GM21528 (cell line): ENCODE measurements around the gene HAUS5.
"Not testable (repeated sequence)": the region's sequence is repeated elsewhere in the genome, so short reads cannot be mapped to it uniquely, and the experiment has no call there.

Experiments
- ATAC-seq: cut with Tn5 transposase; IDR thresholded peaks from one replicate; pipeline ENCODE4 v1.9.1; 2021; ENCODE audit warnings: mild to moderate bottlenecking, moderate library complexity; ENCODE audit not compliant: unreplicated experiment, low FRiP score

The HAUS5 gene

GRCh38 chr19:35612559-35613321 lies at the start of gene HAUS5:
HAUS5 (plus strand) TSS chr19:35612735; CDS start chr19:35612795, 60 bp downstream.
- peak; percentile 72 for ATAC-seq

- ATAC-seq, result no peak
Measured at GRCh38 chr19:35562776-35563175, 49.8 kb upstream of the HAUS5 start.

GRCh38 chr19:35563207-35563829 lies 49.2 kb upstream of the HAUS5 start, which contains the start of gene ATP4A:
ATP4A (minus strand) TSS chr19:35563658; CDS start chr19:35563629, 29 bp downstream.
- ATAC-seq, result no peak

- ATAC-seq, result no peak
Measured at GRCh38 chr19:35565016-35565856, 47.3 kb upstream of the HAUS5 start.

- no peak for ATAC-seq
Measured at GRCh38 chr19:35566738-35567137, 45.8 kb upstream of the HAUS5 start.

- ATAC-seq, result no peak
Measured at GRCh38 chr19:35569281-35569781, 43.2 kb upstream of the HAUS5 start.

- ATAC-seq, result no peak
Measured at GRCh38 chr19:35571406-35571965, 41.0 kb upstream of the HAUS5 start.

GRCh38 chr19:35577918-35578317 lies 34.6 kb upstream of the HAUS5 start:
- no peak for ATAC-seq

- ATAC-seq, result no peak
Measured at GRCh38 chr19:35578707-35579106, 33.8 kb upstream of the HAUS5 start.

- no peak for ATAC-seq
Measured at GRCh38 chr19:35582760-35583159, 29.8 kb upstream of the HAUS5 start.

- no peak for ATAC-seq
Measured at GRCh38 chr19:35585848-35586247, 26.7 kb upstream of the HAUS5 start, which contains the start of gene PMIS2. PMIS2 (plus strand) TSS chr19:35586173; CDS start chr19:35586260, 87 bp downstream.

GRCh38 chr19:35587321-35587720 lies 25.2 kb upstream of the HAUS5 start:
- no peak for ATAC-seq

GRCh38 chr19:35590875-35591274 lies 21.7 kb upstream of the HAUS5 start:
- no peak for ATAC-seq

- no peak for ATAC-seq
Measured at GRCh38 chr19:35592226-35592625, 20.3 kb upstream of the HAUS5 start.

GRCh38 chr19:35595026-35595425 lies 17.5 kb upstream of the HAUS5 start:
- ATAC-seq, result not testable (repeated sequence)

- no peak for ATAC-seq
Measured at GRCh38 chr19:35595928-35596327, 16.6 kb upstream of the HAUS5 start.

- no peak for ATAC-seq
Measured at GRCh38 chr19:35596366-35596999, 16.1 kb upstream of the HAUS5 start.

- ATAC-seq, result no peak
Measured at GRCh38 chr19:35601971-35602370, 10.6 kb upstream of the HAUS5 start.

GRCh38 chr19:35604436-35604835 lies 8.1 kb upstream of the HAUS5 start:
- ATAC-seq, result not testable (repeated sequence)

- not testable (repeated sequence) for ATAC-seq
Measured at GRCh38 chr19:35607170-35607569, 5.4 kb upstream of the HAUS5 start.
